ENCODE measurements around the gene TNIK.

DNA sequence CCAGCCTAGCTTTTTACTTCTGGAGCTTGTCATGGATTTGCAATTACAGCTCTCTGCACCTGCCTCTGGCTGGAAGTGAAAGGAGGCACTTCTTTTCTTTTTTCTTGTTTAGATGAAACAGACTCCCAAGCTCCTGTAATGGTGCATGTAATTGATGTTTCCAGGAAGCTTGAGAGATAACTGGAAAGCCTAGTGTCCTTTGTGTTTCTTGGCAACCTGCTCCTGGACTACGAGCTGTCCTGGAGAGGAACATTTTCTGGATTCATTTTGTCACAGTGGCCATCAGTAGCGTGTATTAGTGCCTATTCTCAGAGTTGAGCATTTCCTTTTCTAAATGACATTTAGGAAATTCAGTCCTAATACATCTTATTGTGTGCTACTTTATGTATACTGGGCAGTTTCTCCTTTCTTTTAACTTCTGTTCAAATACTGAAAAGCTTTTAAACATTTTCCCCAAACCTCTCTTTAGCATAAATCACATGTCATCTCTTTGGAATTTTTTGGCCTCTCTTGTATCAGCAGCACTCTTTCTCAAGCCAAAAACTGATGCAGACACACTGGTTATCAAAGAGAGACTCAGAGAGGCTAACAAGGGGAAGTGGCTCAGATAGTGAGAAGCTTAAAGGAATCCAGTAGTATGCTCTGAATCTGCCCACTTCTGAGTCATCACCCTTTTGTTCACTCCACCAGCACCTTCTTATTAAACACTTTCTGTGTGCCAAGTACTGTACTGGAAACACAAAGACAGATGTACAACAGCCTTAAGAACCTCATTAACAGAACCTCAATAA, 371.0 kb downstream of the TNIK start:
- TF ChIP-seq, protein P1, sequence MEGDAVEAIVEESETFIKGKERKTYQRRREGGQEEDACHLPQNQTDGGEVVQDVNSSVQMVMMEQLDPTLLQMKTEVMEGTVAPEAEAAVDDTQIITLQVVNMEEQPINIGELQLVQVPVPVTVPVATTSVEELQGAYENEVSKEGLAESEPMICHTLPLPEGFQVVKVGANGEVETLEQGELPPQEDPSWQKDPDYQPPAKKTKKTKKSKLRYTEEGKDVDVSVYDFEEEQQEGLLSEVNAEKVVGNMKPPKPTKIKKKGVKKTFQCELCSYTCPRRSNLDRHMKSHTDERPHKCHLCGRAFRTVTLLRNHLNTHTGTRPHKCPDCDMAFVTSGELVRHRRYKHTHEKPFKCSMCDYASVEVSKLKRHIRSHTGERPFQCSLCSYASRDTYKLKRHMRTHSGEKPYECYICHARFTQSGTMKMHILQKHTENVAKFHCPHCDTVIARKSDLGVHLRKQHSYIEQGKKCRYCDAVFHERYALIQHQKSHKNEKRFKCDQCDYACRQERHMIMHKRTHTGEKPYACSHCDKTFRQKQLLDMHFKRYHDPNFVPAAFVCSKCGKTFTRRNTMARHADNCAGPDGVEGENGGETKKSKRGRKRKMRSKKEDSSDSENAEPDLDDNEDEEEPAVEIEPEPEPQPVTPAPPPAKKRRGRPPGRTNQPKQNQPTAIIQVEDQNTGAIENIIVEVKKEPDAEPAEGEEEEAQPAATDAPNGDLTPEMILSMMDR (conservative IDR thresholded peaks at IDR 0.05; ENCODE audit: low read depth in 2 of 2), result no peak
- no peak for TF ChIP-seq STAT1 (IDR thresholded peaks at IDR 0.05; ENCODE audit: unreplicated experiment)
- TF ChIP-seq POLR2AphosphoS5 (IDR thresholded peaks at IDR 0.05; ENCODE audit: low read depth), result no peak
- TF ChIP-seq, protein P2, sequence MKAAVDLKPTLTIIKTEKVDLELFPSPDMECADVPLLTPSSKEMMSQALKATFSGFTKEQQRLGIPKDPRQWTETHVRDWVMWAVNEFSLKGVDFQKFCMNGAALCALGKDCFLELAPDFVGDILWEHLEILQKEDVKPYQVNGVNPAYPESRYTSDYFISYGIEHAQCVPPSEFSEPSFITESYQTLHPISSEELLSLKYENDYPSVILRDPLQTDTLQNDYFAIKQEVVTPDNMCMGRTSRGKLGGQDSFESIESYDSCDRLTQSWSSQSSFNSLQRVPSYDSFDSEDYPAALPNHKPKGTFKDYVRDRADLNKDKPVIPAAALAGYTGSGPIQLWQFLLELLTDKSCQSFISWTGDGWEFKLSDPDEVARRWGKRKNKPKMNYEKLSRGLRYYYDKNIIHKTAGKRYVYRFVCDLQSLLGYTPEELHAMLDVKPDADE (IDR thresholded peaks at IDR 0.05), result no peak
- no peak for TF ChIP-seq EZH2phosphoT487 (IDR thresholded peaks at IDR 0.05; ENCODE audit: unreplicated experiment)
- no peak for TF ChIP-seq EZH2 (IDR thresholded peaks at IDR 0.05; ENCODE audit: low read depth, unreplicated experiment)
- TF ChIP-seq ZNF331 (CRISPR knock-in tag; IDR thresholded peaks at IDR 0.05; ENCODE audit: low read depth), result no peak
- TF ChIP-seq ZNF114 (CRISPR knock-in tag; IDR thresholded peaks at IDR 0.05), result no peak
- no peak for TF ChIP-seq JUNB (IDR thresholded peaks at IDR 0.05; ENCODE audit: unreplicated experiment)
- no peak for TF ChIP-seq REST (IDR thresholded peaks at IDR 0.05; ENCODE audit: unreplicated experiment)
- TF ChIP-seq CREB1 (CRISPR knock-in tag; IDR thresholded peaks at IDR 0.05; ENCODE audit: low read depth), result no peak
- TF ChIP-seq ZNF462 (CRISPR knock-in tag; IDR thresholded peaks at IDR 0.05), result no peak
- TF ChIP-seq NANOG (IDR thresholded peaks at IDR 0.05; ENCODE audit: borderline replicate concordance), result no peak
